Prostate gland (tissue), 2 donors: ENCODE results near the gene UPF2. TPM values are rescaled to one million over a fixed set of nuclear protein-coding genes. Genes with fewer than 3 reads are reported as not detected.

Source experiments
- DNase-seq: peaks from one replicate; pipeline ENCODE4 v3.0.0-alpha.2; 2019; ENCODE audit warnings: low spot score
- H3K27ac ChIP-seq, 2 donors: fragments of 200-600 bp; sonication (generic); 2 replicates each; pipeline ENCODE4 v1.5.1; 2017 to 2019
- H3K27me3 ChIP-seq: fragments of 200-600 bp; sonication (generic); replicated peaks from 2 replicates; pipeline ENCODE4 v1.5.1; 2019; ENCODE audit not compliant: insufficient read depth
- H3K36me3 ChIP-seq, 2 donors: fragments of 200-600 bp; sonication (generic); 1 replicate in 1 of 2; 2 replicates in 1 of 2; pipeline versions ENCODE4 v1.5.1 to v1.8.1; 2017 to 2019
- H3K4me1 ChIP-seq: fragments of 200-600 bp; sonication (generic); replicated peaks from 2 replicates; pipeline ENCODE4 v1.5.1; 2019
- H3K4me3 ChIP-seq, 2 donors: fragments of 200-600 bp; sonication (generic); 2 replicates each; pipeline ENCODE4 v1.5.1; 2017 to 2019
- H3K9me3 ChIP-seq: fragments of 200-600 bp; sonication (generic); 2 replicates; pipeline ENCODE4 v1.5.1; 2017
- CTCF ChIP-seq, 4 experiments: fragments of 200-600 bp in 2 of 4; fragments of 450-650 bp in 2 of 4; sonication (generic) in 2 of 4; IDR thresholded peaks; 1 replicate in 3 of 4; 2 replicates in 1 of 4; pipeline ENCODE4 v1.5.1; 2016 to 2019; ENCODE audit warnings: antibody characterized with exemption in 4 of 4, mild to moderate bottlenecking in 2 of 4, moderate library complexity in 2 of 4
- POLR2A ChIP-seq: fragments of 450-650 bp; IDR thresholded peaks from one replicate; pipeline ENCODE4 v1.6.1; 2016; ENCODE audit warnings: antibody characterized with exemption, mild to moderate bottlenecking
- POLR2AphosphoS5 ChIP-seq: sonication (generic); formaldehyde crosslinking; IDR thresholded peaks from one replicate; pipeline ENCODE4 v1.6.1; 2017; ENCODE audit warnings: antibody characterized with exemption
- WGBS: methylation state at CpG from one replicate; pipeline ENCODE4 v1.1.5; 2018; 5-methylcytosine and 5-hydroxymethylcytosine counted together
- intact Hi-C: fragments of 100-400 bp; cut with DNase I; formaldehyde crosslinking; loops from one replicate; pipeline ENCODE4 v1.14.2; 2022
- total RNA-seq, 2 donors: library from RNA; depleted of rRNA; stranded (reverse); fragments of >200 nt; gene quantifications; one replicate each; pipeline ENCODE4 v1.1.0, GENCODE V29; 2016

The UPF2 gene
- total RNA-seq, 2 donors from 2014 or later, result 21.4 to 31.7 TPM

GRCh38 chr10:12063483-12063818 lies 20.8 kb upstream of the UPF2 start:
- Histone ChIP-seq H3K4me1 (no peaks in the 10 kb centered on the region), H3K27ac (no peak overlapping the region), H3K36me3 (no peaks in the 10 kb centered on the region), H3K9me3 (no peaks in the 10 kb centered on the region), H3K4me3 (no peak overlapping the region), H3K27me3 (no peaks in the 10 kb centered on the region)
- no peak for TF ChIP-seq CTCF (IDR thresholded peaks at IDR 0.05)
- no peak for TF ChIP-seq POLR2A
- TF ChIP-seq POLR2AphosphoS5, result no peak
- 95% methylated on average over 3 of the region's 3 CpGs for WGBS
- DNase-seq, result no peak
- intact Hi-C loops, result no loop called here

GRCh38 chr10:12062754-12063482 lies 20.3 kb upstream of the UPF2 start:
- Histone ChIP-seq H3K27me3 (no peaks in the 10 kb centered on the region), H3K4me3 (no peak overlapping the region), H3K4me1 (no peaks in the 10 kb centered on the region), H3K9me3 (no peaks in the 10 kb centered on the region), H3K36me3 (no peaks in the 10 kb centered on the region), H3K27ac (no peak overlapping the region)
- intact Hi-C loops, result no loop called here
- TF ChIP-seq CTCF (IDR thresholded peaks at IDR 0.05) (no peak), POLR2AphosphoS5 (no peak), POLR2A (no peak)
- 63% methylated on average over 14 of the region's 14 CpGs for WGBS
- DNase-seq, result no peak

GRCh38 chr10:12061124-12061523 lies 18.5 kb upstream of the UPF2 start:
- no peak overlapping the region for H3K4me3 ChIP-seq
- no peak for DNase-seq
- WGBS, result 60% methylated on average over 4 of the region's 4 CpGs
- H3K4me1 ChIP-seq, result no peaks in the 10 kb centered on the region
- H3K27me3 ChIP-seq, result no peaks in the 10 kb centered on the region
- no peaks in the 10 kb centered on the region for H3K36me3 ChIP-seq
- no peak overlapping the region for H3K27ac ChIP-seq
- TF ChIP-seq POLR2AphosphoS5 (no peak), POLR2A (no peak), CTCF (IDR thresholded peaks at IDR 0.05) (no peak)
- intact Hi-C loops, result no loop called here
- H3K9me3 ChIP-seq, result no peaks in the 10 kb centered on the region

GRCh38 chr10:12056748-12057147 lies 14.1 kb upstream of the UPF2 start:
- intact Hi-C loops, result no loop called here
- H3K36me3 ChIP-seq, result no peaks in the 10 kb centered on the region

More at GRCh38 chr10:12056748-12057147, 14.1 kb upstream of the UPF2 start:
- H3K9me3 ChIP-seq, result no peaks in the 10 kb centered on the region
- H3K4me3 ChIP-seq, result no peak overlapping the region
- 66% methylated on average over 4 of the region's 4 CpGs for WGBS
- no peak for DNase-seq
- H3K27me3 ChIP-seq, result no peaks in the 10 kb centered on the region
- no peaks in the 10 kb centered on the region for H3K4me1 ChIP-seq
- TF ChIP-seq POLR2AphosphoS5, result no peak
- no peak for TF ChIP-seq CTCF (IDR thresholded peaks at IDR 0.05)
- TF ChIP-seq POLR2A, result no peak
- no peak overlapping the region for H3K27ac ChIP-seq
